ENCODE measurements around the gene KCNIP4. TPM values are rescaled to one million over a fixed set of nuclear protein-coding genes. Genes with fewer than 3 reads are reported as not detected.

KCNIP4 gene
- total and polyA plus RNA-seq, 2 of the 8 experiments (the other 6 are each of a cell fraction or from before 2014, with no cell fraction given) = 0.06 TPM; not detected in 1

DNA sequence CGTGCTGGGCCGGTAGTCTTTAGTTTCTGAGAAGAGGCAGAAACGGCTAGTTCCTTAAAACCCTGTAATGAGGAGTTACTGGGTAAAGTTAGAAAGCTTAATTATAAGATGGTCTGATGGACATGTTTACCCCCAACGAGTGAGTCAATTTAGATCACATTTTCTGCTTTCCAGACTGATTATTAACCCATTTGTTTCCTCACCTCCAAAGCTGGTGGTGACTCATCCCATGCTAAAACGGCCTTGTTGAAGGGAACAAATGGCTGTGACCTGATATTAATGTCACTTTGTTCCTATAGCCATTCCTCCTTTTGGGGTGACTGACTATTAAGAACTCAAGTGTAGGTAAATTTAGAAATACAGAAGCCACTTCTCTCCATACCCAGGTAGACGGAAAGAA is 232.0 kb downstream of the KCNIP4 start:
- Histone ChIP-seq H2AK5ac (ENCODE audit: low read depth, low read length) (no peak overlapping the region), H3K4ac (replicated peaks; ENCODE audit: insufficient read length, low read depth, low read length) (no peak overlapping the region), H2BK12ac (ENCODE audit: low read depth, low read length) (no peak overlapping the region), H3K27ac (ENCODE audit: low read depth, low read length) (no peak overlapping the region), H2BK120ac (replicated peaks; ENCODE audit: low read depth, low read length) (no peak overlapping the region), H4K20me1 (replicated peaks in 1 of 2; ENCODE audit: control insufficient read depth in 1 of 2, insufficient read depth in 2 of 2, low read length in 2 of 2) (no peaks in the 10 kb centered on the region), H3K4me3 (ENCODE audit: extremely low read depth in 1 of 4, insufficient read depth in 2 of 4, low read depth in 3 of 4, low read length in 4 of 4) (no peak overlapping the region), H4K5ac (ENCODE audit: insufficient read length, low read depth, low read length) (no peak overlapping the region), H3K27me3 (replicated peaks in 1 of 4; ENCODE audit: control insufficient read depth in 3 of 4, extremely low read depth in 1 of 4, insufficient read depth in 3 of 4, low read length in 3 of 4) (no peaks in the 10 kb centered on the region), H3K23ac (ENCODE audit: insufficient read length) (no peak overlapping the region), H2BK5ac (ENCODE audit: low read depth, low read length) (no peak overlapping the region), H2BK15ac (ENCODE audit: low read length) (no peak overlapping the region), H4K8ac (ENCODE audit: extremely low read depth, insufficient read depth, low read length) (no peak overlapping the region), H3K36me3 (ENCODE audit: control insufficient read depth in 2 of 4, insufficient read depth in 4 of 4, low read length in 3 of 4) (no peaks in the 10 kb centered on the region), H3K79me2 (ENCODE audit: control insufficient read depth in 1 of 2, insufficient read depth in 2 of 2, low read length in 2 of 2) (no peaks in the 10 kb centered on the region), H3K4me2 (ENCODE audit: insufficient read depth in 1 of 2, low read depth in 2 of 2, low read length in 2 of 2) (no peak overlapping the region), H4K91ac (replicated peaks; ENCODE audit: insufficient read length, low read length) (no peak overlapping the region), H3K56ac (replicated peaks; ENCODE audit: insufficient read length, low read depth, low read length) (no peak overlapping the region), H2AFZ (ENCODE audit: low read length) (no peak overlapping the region), H2BK20ac (ENCODE audit: low read length) (no peak overlapping the region), H3K79me1 (ENCODE audit: low read depth, low read length) (no peaks in the 10 kb centered on the region), H3K4me1 (replicated peaks in 1 of 4; ENCODE audit: control insufficient read depth in 3 of 4, insufficient read depth in 4 of 4, low read length in 3 of 4) (no peaks in the 10 kb centered on the region), H3K9ac (replicated peaks in 1 of 4; ENCODE audit: extremely low read depth in 1 of 4, low read depth in 3 of 4, low read length in 3 of 4) (no peak overlapping the region), H3K9me3 (ENCODE audit: insufficient read depth in 2 of 2, low read depth in 1 of 2, low read length in 1 of 2) (no peaks in the 10 kb centered on the region), H3K14ac (ENCODE audit: insufficient read length) (no peak overlapping the region), H3K23me2 (ENCODE audit: low read depth, low read length) (no peaks in the 10 kb centered on the region), H3K18ac (ENCODE audit: extremely low read depth, low read length) (no peak overlapping the region)
- no peak for TF ChIP-seq CREB1 (IDR thresholded peaks at IDR 0.05)
- FAIRE-seq = no peak
- DNase-seq (ENCODE audit: low read depth in 1 of 2, low spot score in 2 of 2) = no peak
- ChIA-PET POLR2A (ENCODE audit: partially characterized antibody) (no interaction called here), CTCF (ENCODE audit: partially characterized antibody) (no interaction called here)
- 91% methylated on average over 6 of the region's 6 CpGs; no CpG with 5 or more reads in 1 of the 2 experiments for WGBS, 2 experiments (ENCODE audit: extremely low coverage in 1 of 2, insufficient coverage in 1 of 2, insufficient read length in 1 of 2, insufficient replicate concordance in 2 of 2, low coverage in 1 of 2, low lambda C conversion rate in 2 of 2, missing lambda C conversion rate in 1 of 2)

Measured in H1 (cell line).